ENCODE results near the gene BIN1.

The BIN1 gene

GRCh38 chr2:127020536-127020935 lies 86.4 kb downstream of the BIN1 start:
- DNase-seq (ENCODE audit: low spot score): no peak

GRCh38 chr2:127017548-127017947 lies 89.4 kb downstream of the BIN1 start:
- DNase-seq (ENCODE audit: low spot score): no peak

GRCh38 chr2:127016329-127016728 lies 90.6 kb downstream of the BIN1 start:
- DNase-seq (ENCODE audit: low spot score): no peak

GRCh38 chr2:127015106-127015910 lies 91.6 kb downstream of the BIN1 start:
- no peak for DNase-seq (ENCODE audit: low spot score)

- peak; percentile 7 for DNase-seq (ENCODE audit: low spot score)
These were observed 92.3 kb downstream of the BIN1 start for GRCh38 chr2:127014630-127015029.

GRCh38 chr2:127014224-127014623 lies 92.7 kb downstream of the BIN1 start:
- no peak for DNase-seq (ENCODE audit: low spot score)

- no peak for DNase-seq (ENCODE audit: low spot score)
These were observed 94.1 kb downstream of the BIN1 start for GRCh38 chr2:127012868-127013267.

- DNase-seq (ENCODE audit: low spot score): no peak
These were observed 94.7 kb downstream of the BIN1 start for GRCh38 chr2:127012215-127012614.

GRCh38 chr2:127011796-127012195 lies 95.2 kb downstream of the BIN1 start:
- no peak for DNase-seq (ENCODE audit: low spot score)

- no peak for DNase-seq (ENCODE audit: low spot score)
These were observed 95.7 kb downstream of the BIN1 start for GRCh38 chr2:127011231-127011661.

- no peak for DNase-seq (ENCODE audit: low spot score)
These were observed 98.5 kb downstream of the BIN1 start for GRCh38 chr2:127008265-127009015.

GRCh38 chr2:127007652-127008051 lies 99.3 kb downstream of the BIN1 start:
- DNase-seq (ENCODE audit: low spot score): no peak

GRCh38 chr2:127006962-127007361 lies 100.0 kb downstream of the BIN1 start:
- DNase-seq (ENCODE audit: low spot score): no peak

GRCh38 chr2:127004893-127005600 lies 101.9 kb downstream of the BIN1 start:
- DNase-seq (ENCODE audit: low spot score): no peak

GRCh38 chr2:127003070-127003800 lies 103.7 kb downstream of the BIN1 start:
- no peak for DNase-seq (ENCODE audit: low spot score)

GRCh38 chr2:127001751-127002150 lies 105.2 kb downstream of the BIN1 start:
- no peak for DNase-seq (ENCODE audit: low spot score)

- peak; percentile 78 for DNase-seq (ENCODE audit: low spot score)
These were observed 106.0 kb downstream of the BIN1 start for GRCh38 chr2:127000937-127001336.

- no peak for DNase-seq (ENCODE audit: low spot score)
These were observed 106.8 kb downstream of the BIN1 start for GRCh38 chr2:127000194-127000593.

GRCh38 chr2:126999106-126999756 lies 107.7 kb downstream of the BIN1 start:
- peak; percentile 3 for DNase-seq (ENCODE audit: low spot score)

- no peak for DNase-seq (ENCODE audit: low spot score)
These were observed 108.5 kb downstream of the BIN1 start for GRCh38 chr2:126998486-126998885.
